GM21515 (cell line): ENCODE results near the gene CYB5RL.
"Not testable (repeated sequence)": the region's sequence is repeated elsewhere in the genome, so short reads cannot be mapped to it uniquely, and the experiment has no call there.

Source experiments
- ATAC-seq: cut with Tn5 transposase; IDR thresholded peaks from one replicate; pipeline ENCODE4 v1.9.1; 2021; ENCODE audit not compliant: unreplicated experiment

CYB5RL gene

GRCh38 chr1:54199765-54200518, at the start of gene CYB5RL, which contains the start of gene MRPL37:
Gene CYB5RL, minus strand, starts transcription at chr1:54200030. Its CDS starts 4,414 bp downstream, at chr1:54195616.
Gene MRPL37, plus strand, starts transcription at chr1:54200167. Its CDS starts 77 bp downstream, at chr1:54200244.
- peak; percentile 94 for ATAC-seq

GRCh38 chr1:54248966-54249365, 49.1 kb upstream of the CYB5RL start:
- ATAC-seq: no peak

GRCh38 chr1:54247863-54248515, 48.2 kb upstream of the CYB5RL start:
- ATAC-seq: no peak

- no peak for ATAC-seq
Measured at GRCh38 chr1:54246116-54246721, 46.4 kb upstream of the CYB5RL start.

- no peak for ATAC-seq
Measured at GRCh38 chr1:54245501-54245900, 45.7 kb upstream of the CYB5RL start.

- no peak for ATAC-seq
Measured at GRCh38 chr1:54244655-54245054, 44.8 kb upstream of the CYB5RL start.

- no peak for ATAC-seq
Measured at GRCh38 chr1:54243022-54243421, 43.2 kb upstream of the CYB5RL start.

- no peak for ATAC-seq
Measured at GRCh38 chr1:54241364-54241763, 41.5 kb upstream of the CYB5RL start.

- no peak for ATAC-seq
Measured at GRCh38 chr1:54240741-54241335, 41.0 kb upstream of the CYB5RL start.

- no peak for ATAC-seq
Measured at GRCh38 chr1:54239631-54240031, 39.8 kb upstream of the CYB5RL start.

GRCh38 chr1:54239035-54239383, 39.2 kb upstream of the CYB5RL start:
- no peak for ATAC-seq

- ATAC-seq: no peak
Measured at GRCh38 chr1:54238353-54239034, 38.7 kb upstream of the CYB5RL start.

- ATAC-seq: no peak
Measured at GRCh38 chr1:54237586-54237985, 37.8 kb upstream of the CYB5RL start.

- ATAC-seq: no peak
Measured at GRCh38 chr1:54234284-54234683, 34.5 kb upstream of the CYB5RL start.

- ATAC-seq: not testable (repeated sequence)
Measured at GRCh38 chr1:54233196-54233595, 33.4 kb upstream of the CYB5RL start.

- ATAC-seq: no peak
Measured at GRCh38 chr1:54230507-54231339, 30.9 kb upstream of the CYB5RL start.

GRCh38 chr1:54229281-54229891, 29.6 kb upstream of the CYB5RL start:
- ATAC-seq: no peak

GRCh38 chr1:54228638-54229079, 28.8 kb upstream of the CYB5RL start:
- no peak for ATAC-seq

GRCh38 chr1:54227891-54228310, 28.1 kb upstream of the CYB5RL start:
- no peak for ATAC-seq
